GM23338 (cell line): ENCODE data around the gene DNM2. TPM values are rescaled to one million over a fixed set of nuclear protein-coding genes. Genes with fewer than 3 reads are reported as not detected.

ENCODE experiments used
- ATAC-seq: fragments of 200-7000 bp; cut with Tn5 transposase; 3 replicates; pipeline ENCODE4 v1.9.1; 2020
- DNase-seq: peaks from one replicate; pipeline ENCODE4 v3.0.0-alpha.2; 2015; ENCODE audit warnings: low spot score
- H2AFZ ChIP-seq: fragments of 200-600 bp; sonication (generic); 2 replicates; pipeline ENCODE4 v1.8.0; 2016; ENCODE audit warnings: antibody characterized with exemption, mild to moderate bottlenecking, moderate library complexity
- H3F3A ChIP-seq: fragments of 200-600 bp; sonication (generic); replicated peaks from 2 replicates; pipeline ENCODE4 v1.8.0; 2017; ENCODE audit warnings: antibody characterized with exemption, mixed run types, low read depth
- H3K27ac ChIP-seq: fragments of 200-600 bp; sonication (generic); 2 replicates; pipeline ENCODE4 v1.6.1; 2016; ENCODE audit warnings: low read depth
- H3K27me3 ChIP-seq: fragments of 200-600 bp; sonication (generic); 2 replicates; pipeline ENCODE4 v1.8.0; 2016; ENCODE audit warnings: mild to moderate bottlenecking, mixed run types, moderate library complexity; ENCODE audit not compliant: insufficient read depth
- H3K36me3 ChIP-seq: fragments of 200-600 bp; sonication (generic); 2 replicates; pipeline ENCODE4 v1.8.0; 2016; ENCODE audit warnings: mild to moderate bottlenecking; ENCODE audit not compliant: insufficient read depth
- H3K4me1 ChIP-seq: fragments of 200-600 bp; sonication (generic); 2 replicates; pipeline ENCODE4 v1.8.0; 2016; ENCODE audit warnings: mild to moderate bottlenecking, moderate library complexity; ENCODE audit not compliant: insufficient read depth
- H3K4me2 ChIP-seq: fragments of 200-600 bp; sonication (generic); 2 replicates; pipeline ENCODE4 v1.7.1; 2017; ENCODE audit warnings: mixed run types
- H3K4me3 ChIP-seq: fragments of 200-600 bp; sonication (generic); 2 replicates; pipeline ENCODE4 v1.6.1; 2016; ENCODE audit warnings: mixed run types
- H3K79me2 ChIP-seq: fragments of 200-600 bp; sonication (generic); replicated peaks from 2 replicates; pipeline ENCODE4 v1.8.0; 2017; ENCODE audit warnings: mild to moderate bottlenecking; ENCODE audit not compliant: insufficient read depth
- H3K9me2 ChIP-seq: fragments of 200-600 bp; sonication (generic); 2 replicates; pipeline ENCODE4 v1.8.0; 2017; ENCODE audit not compliant: insufficient read depth
- H4K20me1 ChIP-seq: fragments of 200-600 bp; sonication (generic); replicated peaks from 2 replicates; pipeline ENCODE4 v1.8.0; 2017; ENCODE audit warnings: mild to moderate bottlenecking; ENCODE audit not compliant: insufficient read depth
- H3K27ac Mint-ChIP-seq: 2 replicates; pipeline ENCODE4 v1.8.0; 2020; ENCODE audit warnings: inconsistent platforms, mild to moderate bottlenecking, moderate library complexity, mixed read lengths
- H3K27me3 Mint-ChIP-seq: 3 replicates; pipeline ENCODE4 v1.8.0; 2022; ENCODE audit warnings: low read depth, mild to moderate bottlenecking, moderate library complexity, mixed read lengths, inconsistent platforms; ENCODE audit not compliant: insufficient read depth, poor library complexity
- H3K36me3 Mint-ChIP-seq: 3 replicates; pipeline ENCODE4 v1.8.0; 2021; ENCODE audit warnings: low read depth, mild to moderate bottlenecking, inconsistent platforms, moderate library complexity, mixed read lengths
- H3K4me1 Mint-ChIP-seq: 3 replicates; pipeline ENCODE4 v1.8.0; 2020; ENCODE audit warnings: mild to moderate bottlenecking, inconsistent platforms, mixed read lengths
- H3K4me3 Mint-ChIP-seq: 3 replicates; pipeline ENCODE4 v1.8.0; 2021; ENCODE audit warnings: moderate library complexity, mild to moderate bottlenecking, inconsistent platforms, mixed read lengths
- H3K9me3 Mint-ChIP-seq: 3 replicates; pipeline ENCODE4 v1.8.0; 2020; ENCODE audit warnings: moderate library complexity, mild to moderate bottlenecking, inconsistent platforms, mixed read lengths
- EZH2 ChIP-seq: fragments of 200-600 bp; sonication (generic); IDR thresholded peaks from one replicate; pipeline ENCODE4 v1.8.0; 2017; ENCODE audit warnings: antibody characterized with exemption, mild to moderate bottlenecking, low read depth; ENCODE audit not compliant: unreplicated experiment
- EZH2phosphoT487 ChIP-seq: fragments of 200-600 bp; sonication (generic); IDR thresholded peaks from one replicate; pipeline ENCODE4 v1.8.1; 2018; ENCODE audit warnings: antibody characterized with exemption; ENCODE audit not compliant: unreplicated experiment
- JUNB ChIP-seq: IDR thresholded peaks from one replicate; pipeline ENCODE4 v1.6.1; 2016; ENCODE audit warnings: antibody characterized with exemption; ENCODE audit not compliant: unreplicated experiment
- NANOG ChIP-seq: IDR thresholded peaks from 2 replicates; pipeline ENCODE4 v1.6.1; 2016; ENCODE audit warnings: antibody characterized with exemption, borderline replicate concordance
- POLR2AphosphoS5 ChIP-seq: IDR thresholded peaks from 2 replicates; pipeline ENCODE4 v1.6.1; 2016; ENCODE audit warnings: antibody characterized with exemption, low read depth
- STAT1 ChIP-seq: IDR thresholded peaks from one replicate; pipeline ENCODE4 v1.6.1; 2016; ENCODE audit warnings: antibody characterized with exemption; ENCODE audit not compliant: unreplicated experiment
- ZNF114 ChIP-seq: fragments of 250-450 bp; sonication (Bioruptor Pico); IDR thresholded peaks from 2 replicates; pipeline ENCODE4 v1.5.0; 2020; ENCODE audit warnings: mild to moderate bottlenecking, moderate library complexity
- ZNF331 ChIP-seq: fragments of 250-450 bp; sonication (Bioruptor Pico); IDR thresholded peaks from 2 replicates; pipeline ENCODE4 v1.5.0; 2020; ENCODE audit warnings: low read depth, mild to moderate bottlenecking, moderate library complexity
- polyA plus RNA-seq: library from polyadenylated mRNA; unstranded; fragments of >200 nt; fragmentation: Nextera tagmentation; extraction: Ambion mirVana; gene quantifications from 2 replicates; pipeline ENCODE4 v1.2.1, GENCODE V29; 2016
- total RNA-seq: library from RNA; depleted of rRNA; stranded (reverse); fragments of >200 nt; shearing (Covaris generic); gene quantifications from 2 replicates; pipeline ENCODE4 v1.2.3, GENCODE V29; 2014
- TF ChIP-seq, protein P1 (sequence below), 2 experiments: fragments of 200-600 bp in 1 of 2; sonication (generic) in 1 of 2; conservative IDR thresholded peaks; 2 replicates each; pipeline versions ENCODE4 v1.5.1 to v1.6.1; 2016 to 2017; ENCODE audit warnings: antibody characterized with exemption in 2 of 2, low read depth in 2 of 2, mild to moderate bottlenecking in 2 of 2, moderate library complexity in 1 of 2
- TF ChIP-seq, protein P2 (sequence below): IDR thresholded peaks from 2 replicates; pipeline ENCODE4 v1.6.1; 2016; ENCODE audit warnings: antibody characterized with exemption
- TF ChIP-seq, protein P3 (sequence below): fragments of 250-450 bp; sonication (Bioruptor Pico); IDR thresholded peaks from 2 replicates; pipeline ENCODE4 v1.5.0; 2020; ENCODE audit warnings: mild to moderate bottlenecking, moderate library complexity

Gene DNM2
- total and polyA plus RNA-seq, 2 experiments from 2014 or later, result 40.7 to 138 TPM

DNA sequence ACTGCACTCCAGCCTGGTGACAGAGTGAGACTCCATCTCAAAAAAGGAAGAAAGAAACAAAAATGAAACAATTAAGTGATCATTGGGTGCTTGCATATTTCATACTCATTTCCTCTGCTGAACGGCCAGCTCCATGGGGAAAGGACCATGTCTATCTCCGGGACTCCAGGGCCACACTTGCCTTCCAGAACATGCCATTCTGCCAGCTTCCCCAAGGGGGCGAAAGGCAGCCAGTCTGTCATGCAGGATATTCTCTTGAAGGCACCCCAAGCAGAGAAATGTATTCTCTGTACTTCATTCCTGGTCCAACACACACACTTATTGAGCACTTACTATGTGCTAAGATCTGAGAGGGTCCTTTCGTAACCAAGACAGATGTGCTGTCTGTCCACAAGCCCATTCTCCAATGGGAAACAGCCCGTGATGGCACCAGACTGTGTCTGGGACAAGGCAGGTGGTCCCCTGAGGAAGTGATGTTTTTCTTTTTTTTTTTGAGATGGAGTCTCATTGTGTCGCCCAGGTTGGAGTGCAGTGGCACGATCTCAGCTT, 143.3 kb downstream of the DNM2 start:
- H3K4me2 ChIP-seq, result no peak overlapping the region
- H3K4me3 ChIP-seq, result no peak overlapping the region
- Mint-ChIP-seq H3K27ac (no peak overlapping the region), H3K36me3 (no peaks in the 10 kb centered on the region), H3K4me3 (no peak overlapping the region), H3K27me3 (peaks cover 12% of the 10 kb centered on the region), H3K9me3 (no peaks in the 10 kb centered on the region; the same call in 2 of the 3 replicates), H3K4me1 (peaks cover 8% of the 10 kb centered on the region)
- H3K4me1 ChIP-seq, result no peaks in the 10 kb centered on the region
- 0 out of 2 replicates have a peak, but pooled peaks cover 3% of the 10 kb centered on the region for H3F3A ChIP-seq
- H2AFZ ChIP-seq, result no peak overlapping the region
- H3K9me2 ChIP-seq, result no peaks in the 10 kb centered on the region; the same call in 1 of the 2 replicates
- H3K27ac ChIP-seq, result no peak overlapping the region
- no peaks in the 10 kb centered on the region for H4K20me1 ChIP-seq
- H3K79me2 ChIP-seq, result no peaks in the 10 kb centered on the region
- ATAC-seq (peak; percentile 58), DNase-seq (peak; percentile 83)
- H3K36me3 ChIP-seq, result no peaks in the 10 kb centered on the region
- no peak for TF ChIP-seq EZH2phosphoT487
- TF ChIP-seq, protein P1, sequence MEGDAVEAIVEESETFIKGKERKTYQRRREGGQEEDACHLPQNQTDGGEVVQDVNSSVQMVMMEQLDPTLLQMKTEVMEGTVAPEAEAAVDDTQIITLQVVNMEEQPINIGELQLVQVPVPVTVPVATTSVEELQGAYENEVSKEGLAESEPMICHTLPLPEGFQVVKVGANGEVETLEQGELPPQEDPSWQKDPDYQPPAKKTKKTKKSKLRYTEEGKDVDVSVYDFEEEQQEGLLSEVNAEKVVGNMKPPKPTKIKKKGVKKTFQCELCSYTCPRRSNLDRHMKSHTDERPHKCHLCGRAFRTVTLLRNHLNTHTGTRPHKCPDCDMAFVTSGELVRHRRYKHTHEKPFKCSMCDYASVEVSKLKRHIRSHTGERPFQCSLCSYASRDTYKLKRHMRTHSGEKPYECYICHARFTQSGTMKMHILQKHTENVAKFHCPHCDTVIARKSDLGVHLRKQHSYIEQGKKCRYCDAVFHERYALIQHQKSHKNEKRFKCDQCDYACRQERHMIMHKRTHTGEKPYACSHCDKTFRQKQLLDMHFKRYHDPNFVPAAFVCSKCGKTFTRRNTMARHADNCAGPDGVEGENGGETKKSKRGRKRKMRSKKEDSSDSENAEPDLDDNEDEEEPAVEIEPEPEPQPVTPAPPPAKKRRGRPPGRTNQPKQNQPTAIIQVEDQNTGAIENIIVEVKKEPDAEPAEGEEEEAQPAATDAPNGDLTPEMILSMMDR (conservative IDR thresholded peaks at IDR 0.05; ENCODE audit: low read depth in 2 of 2), result peak; percentile 73 to 77
- no peaks in the 10 kb centered on the region for H3K27me3 ChIP-seq

DNA sequence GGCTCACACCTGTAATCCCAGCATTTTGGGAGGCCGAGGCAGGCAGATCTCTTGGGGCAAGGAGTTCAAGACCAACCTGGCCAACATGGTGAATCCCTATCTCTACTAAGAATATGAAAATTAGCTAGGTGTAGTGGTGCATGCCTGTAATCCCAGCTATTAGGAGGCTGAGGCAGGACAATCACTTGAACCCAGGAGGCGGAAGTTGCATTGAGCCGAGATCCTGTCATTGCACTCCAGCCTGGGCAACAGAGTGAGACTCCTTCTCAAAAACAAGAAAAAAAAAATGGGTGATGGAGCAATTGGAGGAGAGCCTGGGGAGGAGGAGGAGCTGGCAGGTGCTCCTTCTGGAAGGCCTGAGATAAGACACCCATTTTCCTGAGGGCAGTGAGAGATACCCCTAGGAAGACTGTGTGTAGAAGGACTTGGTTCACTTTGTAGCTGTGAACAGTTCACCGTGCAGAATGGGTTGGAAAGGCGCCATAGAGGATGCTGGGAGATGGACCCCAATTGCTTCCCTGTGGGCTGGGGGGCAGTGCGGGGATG, 144.8 kb downstream of the DNM2 start:
- H3K4me3 Mint-ChIP-seq, result no peak overlapping the region
- no peak for ATAC-seq
- no peaks in the 10 kb centered on the region; the same call in 2 of the 3 replicates for H3K9me3 Mint-ChIP-seq
- peak overlapping the region; percentile 23; the same call in 1 of the 2 replicates for H2AFZ ChIP-seq
- no peak for DNase-seq
- H3K36me3 Mint-ChIP-seq, result no peaks in the 10 kb centered on the region
- 0 out of 2 replicates have a peak, but pooled peaks cover 3% of the 10 kb centered on the region for H3F3A ChIP-seq
- H3K4me3 ChIP-seq, result no peak overlapping the region
- H3K36me3 ChIP-seq, result no peaks in the 10 kb centered on the region
- no peaks in the 10 kb centered on the region; the same call in 1 of the 2 replicates for H3K9me2 ChIP-seq
- H3K4me1 Mint-ChIP-seq, result peaks cover 8% of the 10 kb centered on the region
- H3K27me3 ChIP-seq, result no peaks in the 10 kb centered on the region
- no peaks in the 10 kb centered on the region for H3K79me2 ChIP-seq
- peaks cover 11% of the 10 kb centered on the region for H3K27me3 Mint-ChIP-seq
- H3K4me2 ChIP-seq, result no peak overlapping the region
- H3K4me1 ChIP-seq, result no peaks in the 10 kb centered on the region
- H3K27ac Mint-ChIP-seq, result no peak overlapping the region
- no peaks in the 10 kb centered on the region for H4K20me1 ChIP-seq
- no peak overlapping the region for H3K27ac ChIP-seq
- TF ChIP-seq POLR2AphosphoS5, result no peak
- TF ChIP-seq STAT1, result no peak
- no peak for TF ChIP-seq ZNF114 (CRISPR knock-in tag)
- no peak for TF ChIP-seq EZH2phosphoT487
- no peak for TF ChIP-seq EZH2
- TF ChIP-seq, protein P2, sequence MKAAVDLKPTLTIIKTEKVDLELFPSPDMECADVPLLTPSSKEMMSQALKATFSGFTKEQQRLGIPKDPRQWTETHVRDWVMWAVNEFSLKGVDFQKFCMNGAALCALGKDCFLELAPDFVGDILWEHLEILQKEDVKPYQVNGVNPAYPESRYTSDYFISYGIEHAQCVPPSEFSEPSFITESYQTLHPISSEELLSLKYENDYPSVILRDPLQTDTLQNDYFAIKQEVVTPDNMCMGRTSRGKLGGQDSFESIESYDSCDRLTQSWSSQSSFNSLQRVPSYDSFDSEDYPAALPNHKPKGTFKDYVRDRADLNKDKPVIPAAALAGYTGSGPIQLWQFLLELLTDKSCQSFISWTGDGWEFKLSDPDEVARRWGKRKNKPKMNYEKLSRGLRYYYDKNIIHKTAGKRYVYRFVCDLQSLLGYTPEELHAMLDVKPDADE, result no peak
- no peak for TF ChIP-seq JUNB
- no peak for TF ChIP-seq NANOG
- TF ChIP-seq, protein P3, sequence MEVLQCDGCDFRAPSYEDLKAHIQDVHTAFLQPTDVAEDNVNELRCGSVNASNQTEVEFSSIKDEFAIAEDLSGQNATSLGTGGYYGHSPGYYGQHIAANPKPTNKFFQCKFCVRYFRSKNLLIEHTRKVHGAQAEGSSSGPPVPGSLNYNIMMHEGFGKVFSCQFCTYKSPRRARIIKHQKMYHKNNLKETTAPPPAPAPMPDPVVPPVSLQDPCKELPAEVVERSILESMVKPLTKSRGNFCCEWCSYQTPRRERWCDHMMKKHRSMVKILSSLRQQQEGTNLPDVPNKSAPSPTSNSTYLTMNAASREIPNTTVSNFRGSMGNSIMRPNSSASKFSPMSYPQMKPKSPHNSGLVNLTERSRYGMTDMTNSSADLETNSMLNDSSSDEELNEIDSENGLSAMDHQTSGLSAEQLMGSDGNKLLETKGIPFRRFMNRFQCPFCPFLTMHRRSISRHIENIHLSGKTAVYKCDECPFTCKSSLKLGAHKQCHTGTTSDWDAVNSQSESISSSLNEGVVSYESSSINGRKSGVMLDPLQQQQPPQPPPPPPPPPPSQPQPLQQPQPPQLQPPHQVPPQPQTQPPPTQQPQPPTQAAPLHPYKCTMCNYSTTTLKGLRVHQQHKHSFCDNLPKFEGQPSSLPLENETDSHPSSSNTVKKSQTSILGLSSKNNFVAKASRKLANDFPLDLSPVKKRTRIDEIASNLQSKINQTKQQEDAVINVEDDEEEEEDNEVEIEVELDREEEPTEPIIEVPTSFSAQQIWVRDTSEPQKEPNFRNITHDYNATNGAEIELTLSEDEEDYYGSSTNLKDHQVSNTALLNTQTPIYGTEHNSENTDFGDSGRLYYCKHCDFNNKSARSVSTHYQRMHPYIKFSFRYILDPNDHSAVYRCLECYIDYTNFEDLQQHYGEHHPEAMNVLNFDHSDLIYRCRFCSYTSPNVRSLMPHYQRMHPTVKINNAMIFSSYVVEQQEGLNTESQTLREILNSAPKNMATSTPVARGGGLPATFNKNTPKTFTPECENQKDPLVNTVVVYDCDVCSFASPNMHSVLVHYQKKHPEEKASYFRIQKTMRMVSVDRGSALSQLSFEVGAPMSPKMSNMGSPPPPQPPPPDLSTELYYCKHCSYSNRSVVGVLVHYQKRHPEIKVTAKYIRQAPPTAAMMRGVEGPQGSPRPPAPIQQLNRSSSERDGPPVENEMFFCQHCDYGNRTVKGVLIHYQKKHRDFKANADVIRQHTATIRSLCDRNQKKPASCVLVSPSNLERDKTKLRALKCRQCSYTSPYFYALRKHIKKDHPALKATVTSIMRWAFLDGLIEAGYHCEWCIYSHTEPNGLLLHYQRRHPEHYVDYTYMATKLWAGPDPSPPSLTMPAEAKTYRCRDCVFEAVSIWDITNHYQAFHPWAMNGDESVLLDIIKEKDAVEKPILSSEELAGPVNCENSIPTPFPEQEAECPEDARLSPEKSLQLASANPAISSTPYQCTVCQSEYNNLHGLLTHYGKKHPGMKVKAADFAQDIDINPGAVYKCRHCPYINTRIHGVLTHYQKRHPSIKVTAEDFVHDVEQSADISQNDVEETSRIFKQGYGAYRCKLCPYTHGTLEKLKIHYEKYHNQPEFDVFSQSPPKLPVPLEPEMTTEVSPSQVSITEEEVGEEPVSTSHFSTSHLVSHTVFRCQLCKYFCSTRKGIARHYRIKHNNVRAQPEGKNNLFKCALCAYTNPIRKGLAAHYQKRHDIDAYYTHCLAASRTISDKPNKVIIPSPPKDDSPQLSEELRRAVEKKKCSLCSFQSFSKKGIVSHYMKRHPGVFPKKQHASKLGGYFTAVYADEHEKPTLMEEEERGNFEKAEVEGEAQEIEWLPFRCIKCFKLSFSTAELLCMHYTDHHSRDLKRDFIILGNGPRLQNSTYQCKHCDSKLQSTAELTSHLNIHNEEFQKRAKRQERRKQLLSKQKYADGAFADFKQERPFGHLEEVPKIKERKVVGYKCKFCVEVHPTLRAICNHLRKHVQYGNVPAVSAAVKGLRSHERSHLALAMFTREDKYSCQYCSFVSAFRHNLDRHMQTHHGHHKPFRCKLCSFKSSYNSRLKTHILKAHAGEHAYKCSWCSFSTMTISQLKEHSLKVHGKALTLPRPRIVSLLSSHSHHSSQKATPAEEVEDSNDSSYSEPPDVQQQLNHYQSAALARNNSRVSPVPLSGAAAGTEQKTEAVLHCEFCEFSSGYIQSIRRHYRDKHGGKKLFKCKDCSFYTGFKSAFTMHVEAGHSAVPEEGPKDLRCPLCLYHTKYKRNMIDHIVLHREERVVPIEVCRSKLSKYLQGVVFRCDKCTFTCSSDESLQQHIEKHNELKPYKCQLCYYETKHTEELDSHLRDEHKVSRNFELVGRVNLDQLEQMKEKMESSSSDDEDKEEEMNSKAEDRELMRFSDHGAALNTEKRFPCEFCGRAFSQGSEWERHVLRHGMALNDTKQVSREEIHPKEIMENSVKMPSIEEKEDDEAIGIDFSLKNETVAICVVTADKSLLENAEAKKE, result no peak
- no peak for TF ChIP-seq ZNF331 (CRISPR knock-in tag)
